Stimulated activated CD8-positive, alpha-beta memory T cell treated with anti-CD3 and anti-CD28 coated beads, Interleukin-4, amount 100 ng/mL, for 48 hours (primary cell): ENCODE data around the gene GCNT4.

Experiments
- DNase-seq: peaks from one replicate; pipeline ENCODE4 v3.0.0-alpha.2; 2020

The GCNT4 gene

DNA sequence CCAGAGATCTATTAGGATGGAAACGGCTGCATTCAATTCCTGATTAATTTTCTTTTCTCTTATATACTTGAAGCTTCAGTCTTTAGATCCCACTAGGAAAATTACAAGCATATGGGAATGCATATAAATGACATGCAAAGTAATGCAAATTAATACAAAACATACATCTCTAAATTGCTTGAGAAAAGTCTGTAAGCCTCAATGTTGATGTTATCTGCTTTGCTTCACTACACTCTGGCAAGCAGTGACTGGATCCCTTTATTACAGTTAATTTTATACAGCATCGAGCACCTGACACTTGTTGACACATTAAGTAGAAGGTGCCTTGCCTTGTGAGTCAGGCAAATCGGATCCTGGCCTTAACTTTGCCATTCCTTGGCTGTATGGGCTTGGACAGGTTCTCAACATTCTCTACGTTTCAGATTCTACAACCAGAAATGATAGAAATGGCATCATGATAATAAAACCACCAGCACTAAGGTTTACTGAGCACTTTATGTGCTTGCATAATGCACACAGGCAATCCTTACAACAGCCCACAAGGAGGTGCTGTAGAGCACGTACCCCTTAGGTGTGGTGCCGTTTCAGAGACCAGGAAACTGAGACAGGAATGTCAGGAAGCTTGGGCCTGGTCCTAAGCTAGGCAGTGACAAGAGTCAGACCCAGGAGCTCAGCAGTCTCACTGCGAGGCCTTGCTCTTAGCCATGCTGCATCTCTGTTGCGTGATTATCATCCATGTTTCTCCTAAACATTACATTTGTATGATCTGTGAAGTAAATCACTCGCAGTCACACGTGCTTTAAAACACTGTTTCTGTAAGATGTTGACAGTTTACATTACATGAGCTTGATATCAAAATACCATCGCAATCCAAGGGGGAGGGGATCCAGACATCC is 2.7 kb downstream of the GCNT4 start:
- peak; percentile 77 for DNase-seq

DNA sequence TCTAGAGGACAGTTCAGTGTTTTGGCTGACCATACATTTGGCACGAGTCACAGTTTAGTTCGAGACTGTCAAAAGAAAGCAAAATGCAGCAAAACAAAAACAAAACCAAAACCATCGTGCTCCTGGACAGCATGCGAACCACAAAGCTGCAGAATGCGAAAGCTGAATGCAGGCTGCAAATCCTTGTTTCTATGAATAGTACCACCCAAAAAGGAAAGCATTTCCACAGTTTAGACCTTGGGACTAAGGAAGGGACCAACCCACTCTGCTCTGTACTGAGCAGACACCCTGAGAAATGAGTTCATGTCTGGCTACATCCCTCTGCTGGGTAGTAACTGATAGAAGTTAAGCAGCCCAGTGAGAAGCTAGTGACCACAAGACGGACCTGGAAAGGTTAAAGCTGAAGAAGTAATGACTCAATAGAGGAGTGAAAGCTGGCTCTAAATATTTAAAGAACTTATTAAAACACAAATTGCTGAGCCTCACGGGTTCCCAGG is 3.9 kb downstream of the GCNT4 start:
- DNase-seq = no peak

DNA sequence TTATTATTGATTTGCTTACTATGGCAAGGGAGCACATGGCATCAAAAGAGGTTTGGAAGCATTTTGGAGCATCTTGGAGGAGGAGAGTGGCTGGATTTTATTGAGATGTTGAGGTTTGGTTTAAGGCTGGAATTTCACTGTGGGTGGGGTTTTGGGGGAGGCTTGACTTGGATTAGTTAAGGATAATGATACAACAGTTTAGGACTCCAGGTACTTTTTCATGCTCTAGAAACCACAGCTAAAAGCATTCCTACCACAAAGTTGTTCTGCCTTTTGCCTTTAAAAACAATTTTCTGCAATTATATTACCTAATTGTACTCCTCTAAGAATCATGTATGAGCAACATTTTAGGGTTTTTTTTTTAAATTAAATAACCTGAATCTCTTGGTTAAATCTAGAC is 5.0 kb downstream of the GCNT4 start:
- DNase-seq = no peak

DNA sequence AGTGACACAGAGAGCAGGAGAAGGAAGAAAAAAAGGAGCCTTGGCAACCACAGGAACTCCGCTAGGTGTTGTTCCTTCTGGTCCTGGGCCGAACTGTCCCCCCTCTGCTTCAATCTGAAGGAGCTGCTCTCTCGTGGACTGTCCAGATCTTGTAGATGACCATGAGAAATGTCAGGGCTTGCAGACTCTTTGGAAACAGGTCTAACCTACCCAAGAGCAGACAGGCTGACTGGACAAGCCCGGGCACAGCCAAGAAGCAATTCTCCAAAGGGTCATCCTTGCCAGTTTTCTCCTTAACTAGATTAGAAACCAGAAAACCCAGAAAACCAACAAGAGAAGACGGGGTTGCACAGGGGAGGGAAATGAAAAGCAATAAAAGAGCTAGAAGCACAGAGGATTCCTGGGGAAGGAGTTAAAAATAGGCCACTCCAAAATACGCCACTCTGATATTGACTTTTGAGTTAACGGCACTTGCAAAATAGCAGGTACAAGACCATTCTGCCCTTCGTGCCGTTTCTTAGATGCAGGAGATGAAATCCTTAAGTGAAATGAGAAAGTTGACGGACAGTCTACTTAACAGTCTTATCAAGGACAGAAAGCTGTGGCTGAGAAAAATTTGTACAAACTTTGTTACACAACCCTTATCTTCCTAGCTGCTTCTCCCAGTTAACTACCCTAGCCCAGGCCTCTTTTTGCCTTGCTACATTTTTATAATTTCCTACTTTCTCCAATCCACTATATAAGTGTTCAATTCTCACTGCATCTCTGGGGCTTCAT is 5.8 kb downstream of the GCNT4 start:
- no peak for DNase-seq

DNA sequence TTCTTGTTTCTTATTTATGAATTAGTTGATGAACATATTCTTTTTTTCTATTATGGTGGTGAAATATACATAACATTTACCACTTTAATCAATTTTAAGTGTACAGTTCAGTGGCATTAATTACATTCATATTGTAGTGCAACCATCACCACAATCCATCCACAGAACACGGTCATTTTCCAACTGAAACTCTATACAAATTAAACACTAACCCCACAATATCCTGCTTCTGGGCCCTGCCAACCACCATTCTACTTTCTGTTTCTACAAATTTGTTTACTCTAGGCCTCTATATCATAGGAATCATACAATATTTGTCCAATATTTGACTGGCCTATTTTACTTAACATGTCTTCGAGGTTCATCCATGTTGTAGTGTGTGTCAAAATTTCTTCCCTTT is 7.3 kb downstream of the GCNT4 start:
- DNase-seq = no peak

DNA sequence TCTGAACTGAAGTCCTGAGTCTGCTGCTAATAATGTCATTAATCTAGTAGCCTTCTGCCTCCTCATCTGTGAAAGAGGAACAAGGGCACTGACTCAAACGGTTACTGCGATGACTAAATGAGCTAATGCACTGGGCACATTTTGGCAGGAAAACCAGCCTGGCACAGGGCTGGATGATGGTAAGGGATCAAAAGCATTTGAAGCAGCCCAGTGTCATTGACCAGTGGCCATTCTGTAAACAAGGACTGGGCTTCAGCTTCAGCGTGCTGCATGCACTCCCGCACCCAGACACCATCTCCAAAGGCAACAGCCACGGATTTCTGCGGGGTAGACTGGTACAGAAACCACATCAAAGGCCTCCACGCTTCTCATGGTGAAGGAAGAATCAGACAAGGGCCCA is 8.0 kb downstream of the GCNT4 start:
- DNase-seq = no peak

DNA sequence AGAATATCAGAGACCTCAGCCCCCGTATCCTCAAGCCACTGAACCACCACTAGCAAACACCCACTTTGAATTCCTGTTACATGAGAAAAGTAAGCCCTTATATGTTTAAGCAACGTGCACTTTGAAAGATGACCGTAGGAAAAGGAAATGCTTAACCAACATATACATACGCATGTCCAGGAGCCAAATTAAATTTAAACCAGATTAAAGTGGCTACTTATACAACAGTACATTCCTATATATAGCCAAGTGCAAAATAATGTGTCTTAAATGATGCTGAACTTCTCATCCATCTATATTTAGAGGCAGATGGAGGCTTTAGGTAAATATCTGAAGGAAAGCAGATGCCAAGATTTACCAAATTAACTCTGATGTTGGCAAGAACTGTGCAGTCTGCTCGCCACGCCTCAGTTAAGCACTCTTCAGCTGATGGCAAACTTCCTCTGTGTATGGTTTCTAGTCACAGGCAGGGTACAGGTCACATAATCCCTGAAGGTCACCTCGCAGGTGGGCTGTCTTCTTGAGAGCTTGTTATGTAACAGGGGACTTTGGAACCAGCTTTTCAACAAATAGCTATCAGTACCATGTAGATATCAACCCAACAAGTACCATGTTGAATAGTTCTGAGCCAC is 8.6 kb downstream of the GCNT4 start:
- DNase-seq = no peak

DNA sequence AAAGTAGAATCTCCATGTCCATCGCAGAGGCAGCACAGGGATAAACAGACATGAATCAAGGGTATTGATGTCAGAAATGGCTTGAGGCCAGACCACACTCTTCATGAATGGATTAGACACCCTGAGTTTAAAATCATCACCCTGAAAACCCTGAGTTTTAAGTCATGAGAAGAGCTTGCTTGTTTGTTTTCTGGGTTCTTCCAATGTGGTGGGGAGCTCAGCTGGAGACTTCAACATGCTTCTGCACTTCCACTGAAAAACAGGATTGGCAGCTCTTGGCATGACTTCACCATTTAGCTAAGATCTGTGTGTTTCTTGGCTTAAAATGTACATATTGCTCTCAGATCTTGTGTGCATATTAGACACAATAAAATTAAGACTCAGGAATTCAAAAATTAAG is 9.8 kb downstream of the GCNT4 start:
- no peak for DNase-seq

DNA sequence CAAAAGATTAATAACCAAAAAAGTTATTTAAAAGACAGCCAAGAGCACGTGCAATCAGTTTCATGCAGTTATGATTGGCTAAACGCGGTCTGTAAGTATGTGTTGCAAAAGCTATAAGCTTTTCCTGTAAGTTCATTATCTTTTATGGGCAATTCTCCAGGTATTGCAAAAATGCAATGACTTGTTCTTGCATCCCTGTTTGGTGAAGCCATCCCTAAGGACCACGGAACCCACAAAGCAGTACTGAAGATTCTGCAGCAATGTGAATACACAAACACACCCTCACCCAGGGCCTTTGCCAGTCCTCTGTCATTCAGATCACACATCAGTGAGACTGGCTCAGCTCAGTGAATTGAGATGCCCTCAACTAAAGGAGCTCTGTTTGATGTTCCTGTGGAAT is 11.4 kb downstream of the GCNT4 start:
- no peak for DNase-seq

DNA sequence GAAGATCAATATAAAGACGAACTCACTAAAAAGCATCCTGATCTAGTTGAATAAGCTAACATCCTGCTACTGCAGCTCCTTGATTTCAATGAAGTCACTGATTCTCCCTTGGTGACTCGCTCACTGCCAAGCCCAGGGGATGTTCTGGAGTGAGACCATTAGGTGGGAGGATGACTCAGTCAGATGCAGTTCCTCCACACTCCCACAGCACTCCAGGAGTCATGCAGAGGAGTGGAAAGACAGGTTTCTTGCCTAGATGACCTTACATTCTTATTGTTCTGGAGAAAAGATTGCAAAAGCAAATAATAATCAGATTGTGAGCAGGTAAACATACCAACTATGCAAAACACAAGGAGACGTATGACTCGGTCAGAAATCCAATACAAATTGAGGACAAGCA is 15.3 kb downstream of the GCNT4 start:
- peak; percentile 52 for DNase-seq

DNA sequence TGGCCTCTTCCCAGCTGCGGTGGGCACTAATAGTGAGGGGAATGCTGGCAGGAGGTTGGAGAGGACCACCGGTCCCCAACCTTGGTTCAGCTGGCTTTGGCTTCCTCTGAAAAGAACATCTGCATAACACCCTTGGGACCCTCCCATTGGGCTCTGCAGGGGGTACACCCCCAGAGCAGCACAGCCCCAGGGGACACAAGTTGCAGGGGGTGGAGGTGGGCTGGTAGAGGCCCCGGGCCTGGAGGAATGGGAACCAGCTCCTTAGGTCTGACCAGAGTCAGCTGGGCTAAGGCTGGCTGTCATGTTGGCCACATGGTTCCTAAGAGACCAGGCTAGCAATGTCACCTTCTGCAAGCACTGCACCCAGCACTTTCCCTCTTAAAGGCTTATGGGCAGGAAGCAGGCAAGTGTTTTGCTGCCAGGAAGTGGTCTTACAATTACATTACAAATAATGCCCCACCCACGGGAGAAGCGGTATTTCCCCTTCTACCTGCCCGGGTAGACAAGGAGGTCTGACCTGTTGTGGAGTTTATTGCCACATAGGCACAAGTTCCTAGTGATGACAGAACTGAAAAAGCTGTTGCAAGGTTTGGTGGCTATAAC is 18.1 kb downstream of the GCNT4 start:
- DNase-seq = peak; percentile 55

DNA sequence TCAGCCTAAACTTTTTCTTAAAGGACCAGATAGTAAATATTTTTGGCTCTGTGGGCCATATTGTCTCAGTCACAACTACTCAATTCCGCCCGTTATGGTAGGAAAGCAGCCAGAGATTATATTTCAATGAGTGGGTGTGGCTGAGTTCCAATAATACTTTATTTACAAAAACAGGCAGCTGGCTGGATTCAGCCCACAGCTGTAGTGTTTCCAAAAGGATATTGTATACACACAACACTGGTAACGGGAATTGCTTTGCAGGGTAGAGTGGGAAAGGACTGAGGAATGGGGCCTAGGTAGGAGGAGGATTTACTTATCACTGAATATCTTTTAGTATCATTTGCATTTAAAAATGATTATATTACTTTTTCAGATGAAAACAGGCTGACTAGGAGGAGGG is 21.0 kb downstream of the GCNT4 start:
- DNase-seq = no peak

DNA sequence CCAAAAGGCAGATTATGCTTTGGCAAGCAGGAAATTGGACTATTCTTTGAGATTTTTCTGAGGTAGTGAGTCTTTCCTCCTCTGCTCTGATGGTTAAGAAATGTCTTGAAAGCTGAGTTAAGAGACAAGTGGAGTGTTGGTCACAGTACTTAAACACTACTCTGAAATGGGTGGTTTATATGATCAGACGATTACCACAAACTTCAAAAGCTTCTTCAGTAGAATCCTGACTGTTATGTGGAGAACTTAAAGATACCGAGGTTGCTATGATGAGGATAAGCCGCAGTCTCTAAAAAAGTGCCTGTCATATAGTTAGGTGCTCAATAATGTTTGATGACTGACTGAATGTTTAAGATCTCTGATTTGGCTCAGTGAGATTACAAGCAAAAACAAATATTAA is 24.3 kb downstream of the GCNT4 start:
- DNase-seq = no peak

DNA sequence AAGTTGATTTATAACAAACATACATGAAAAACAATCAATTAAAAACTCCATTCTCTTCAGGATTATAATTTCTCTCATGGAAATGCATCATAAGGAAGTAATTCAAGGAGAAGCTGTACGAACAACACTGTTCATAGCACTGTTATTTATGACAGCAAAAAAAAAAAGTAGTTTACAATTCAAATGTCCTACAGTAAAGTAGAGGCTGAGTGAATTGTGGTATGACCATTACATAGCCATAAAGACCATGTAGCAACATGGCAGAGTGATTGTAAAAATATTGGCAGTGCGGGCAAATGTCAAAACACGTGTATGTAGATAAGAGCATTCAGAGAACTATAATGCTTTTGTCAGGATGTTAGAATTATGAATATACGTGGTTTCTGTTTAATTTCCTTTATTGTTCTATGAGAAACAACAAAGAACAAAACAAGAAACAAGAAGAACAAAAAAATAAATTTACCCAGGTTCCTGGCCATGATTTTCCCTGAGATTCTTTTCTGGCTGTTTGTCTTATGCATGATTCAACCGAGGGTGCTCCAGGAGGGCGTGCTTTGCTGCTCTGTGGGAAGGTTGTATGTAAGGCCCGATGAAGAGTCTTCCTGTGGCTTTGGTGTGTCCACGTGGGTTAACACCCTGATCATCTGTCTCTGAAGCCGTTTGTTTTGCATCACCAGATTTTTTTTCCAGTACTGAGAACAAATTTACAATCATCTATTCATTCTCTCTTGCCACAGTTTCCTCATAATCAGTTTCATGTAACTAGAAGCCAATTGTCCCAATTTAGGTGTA is 28.8 kb downstream of the GCNT4 start:
- peak; percentile 45 for DNase-seq

DNA sequence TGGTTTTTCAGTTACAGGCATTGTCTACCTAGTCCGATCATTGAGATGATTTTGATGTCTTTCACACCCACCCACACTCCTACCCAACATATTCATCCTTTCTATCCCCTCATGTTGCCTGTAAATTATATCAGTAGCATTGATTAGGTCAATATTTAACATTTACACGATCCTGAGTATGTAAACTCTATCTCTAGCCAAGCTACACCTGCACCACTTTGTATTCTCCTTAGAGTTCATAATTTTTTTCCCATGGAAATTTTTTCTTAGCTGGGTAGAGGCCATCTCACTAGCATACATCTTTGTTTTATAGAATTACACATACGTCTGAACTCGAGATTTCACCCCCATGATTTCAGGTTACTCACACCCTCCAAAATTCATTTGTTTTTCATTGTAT is 30.6 kb downstream of the GCNT4 start:
- no peak for DNase-seq

DNA sequence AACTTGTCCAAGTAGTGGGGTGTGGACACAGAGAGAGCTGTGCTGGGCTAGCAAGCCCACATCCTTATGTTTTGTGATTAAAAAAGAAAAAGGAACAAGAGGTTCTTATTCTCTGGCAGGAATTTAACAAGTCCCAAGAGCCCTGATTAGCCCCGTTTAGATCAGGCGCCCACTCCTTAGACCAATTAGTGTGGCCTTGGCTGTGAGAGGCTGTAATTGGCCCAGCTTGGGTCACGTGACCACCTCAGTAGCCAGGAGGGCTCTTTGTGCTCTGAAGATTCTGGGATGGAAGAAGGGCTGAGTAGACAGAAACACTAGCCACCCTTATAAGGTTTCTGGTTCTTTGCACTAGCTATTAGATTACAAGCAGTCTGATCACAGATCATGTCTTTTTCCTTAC is 31.1 kb downstream of the GCNT4 start:
- DNase-seq = no peak

DNA sequence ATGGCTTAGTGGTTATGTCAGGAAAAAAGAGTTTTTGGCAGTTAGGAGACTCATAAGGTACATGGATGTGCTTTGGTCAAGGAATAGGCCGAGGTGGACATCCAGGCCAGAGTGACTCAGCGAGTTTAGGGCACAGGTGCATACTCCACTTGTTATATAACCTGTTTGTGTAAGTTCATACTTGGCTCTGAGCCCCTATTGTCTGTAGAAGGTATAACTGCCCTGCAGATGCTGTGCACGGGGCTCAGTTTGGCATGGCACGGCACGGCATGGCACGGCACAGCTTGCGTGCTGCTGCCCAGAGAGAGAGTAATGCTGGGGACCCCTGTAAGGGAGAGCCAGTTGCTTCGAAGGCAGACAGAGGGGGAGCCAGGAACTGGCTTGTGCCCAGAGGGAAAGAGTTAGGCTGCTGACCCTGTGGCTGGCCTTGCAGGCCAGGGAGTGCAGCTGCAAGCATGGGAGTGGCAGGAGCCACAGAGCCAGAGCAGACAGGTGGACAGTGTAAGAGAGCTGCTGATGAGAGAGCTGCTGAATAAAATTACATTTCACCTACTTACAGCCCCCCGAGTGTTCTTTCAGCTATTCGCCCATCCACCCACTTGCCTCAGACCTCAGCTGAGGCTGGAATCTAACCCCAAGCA is 32.2 kb downstream of the GCNT4 start:
- DNase-seq = no peak

DNA sequence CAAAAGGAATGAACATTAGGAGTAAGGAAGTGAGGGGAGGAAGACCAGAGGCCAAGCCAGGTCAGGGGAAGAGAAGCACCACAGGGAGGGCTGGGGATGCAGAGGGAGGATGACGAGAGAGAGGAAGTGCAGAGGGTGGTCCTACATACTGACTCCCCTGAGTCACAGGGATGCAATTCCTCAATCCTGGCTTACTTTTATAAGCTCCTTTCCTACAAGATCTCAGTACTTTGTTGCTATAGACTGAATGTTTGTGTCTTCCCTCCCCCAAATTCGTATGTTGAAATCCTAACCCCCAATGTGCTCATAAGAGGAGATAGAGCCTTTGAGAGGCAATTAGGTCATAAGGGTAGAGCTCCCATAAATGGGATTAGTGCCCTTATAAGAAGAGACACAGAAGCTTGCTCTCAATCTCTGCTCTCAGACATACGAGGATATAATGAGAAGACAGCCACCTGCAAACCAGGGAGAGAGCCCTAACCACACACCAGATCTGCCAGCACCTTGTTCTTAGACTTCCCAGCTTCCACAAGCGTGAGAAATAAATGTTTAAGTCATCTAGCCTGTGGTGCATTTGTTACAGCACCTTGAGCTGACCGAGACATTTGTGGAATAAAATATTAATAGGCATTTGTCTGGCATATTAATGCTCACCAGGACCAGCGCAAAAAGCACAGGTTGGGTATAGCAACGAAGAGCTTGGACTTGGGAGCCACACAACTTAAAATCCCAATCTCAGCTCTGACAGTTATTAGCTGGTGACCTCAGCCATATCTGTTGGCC is 33.4 kb downstream of the GCNT4 start:
- no peak for DNase-seq

DNA sequence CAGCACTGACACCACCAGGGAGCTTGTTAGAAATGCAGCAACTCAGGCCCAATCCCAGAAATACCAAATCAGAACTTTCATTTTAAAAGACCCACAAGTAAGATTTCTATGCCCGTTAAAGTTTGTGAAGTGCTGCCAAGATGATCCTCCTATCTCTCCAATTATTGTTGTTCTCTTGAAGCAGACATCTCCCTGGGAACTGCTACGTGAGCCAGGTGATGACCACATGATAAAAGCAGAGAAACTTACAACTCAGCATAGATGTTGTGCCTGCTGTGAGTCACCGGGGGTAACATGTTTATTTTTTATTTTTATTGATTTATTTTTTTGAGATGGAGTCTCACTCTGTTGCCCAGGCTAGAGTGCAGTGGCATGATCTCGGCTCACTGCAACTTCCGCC is 34.4 kb downstream of the GCNT4 start:
- no peak for DNase-seq

DNA sequence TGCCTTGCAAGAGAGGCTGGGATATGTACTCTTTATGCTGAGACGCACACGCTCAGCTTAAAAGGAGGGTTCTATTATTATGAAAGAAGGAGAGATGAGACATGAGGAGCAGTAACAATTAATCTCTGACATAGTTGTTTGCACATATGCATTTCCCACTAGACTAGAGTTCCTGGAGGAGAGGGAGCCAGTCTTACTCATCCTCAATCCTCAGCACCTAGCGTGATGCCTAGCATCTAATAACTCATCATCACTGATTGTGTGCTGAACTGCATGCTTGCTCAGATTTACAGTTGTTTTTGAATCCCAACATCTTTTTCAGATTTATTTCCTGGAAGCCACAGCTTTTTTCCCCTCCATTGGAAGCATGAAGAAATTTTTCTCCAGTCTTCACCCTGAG is 35.5 kb downstream of the GCNT4 start:
- no peak for DNase-seq

DNA sequence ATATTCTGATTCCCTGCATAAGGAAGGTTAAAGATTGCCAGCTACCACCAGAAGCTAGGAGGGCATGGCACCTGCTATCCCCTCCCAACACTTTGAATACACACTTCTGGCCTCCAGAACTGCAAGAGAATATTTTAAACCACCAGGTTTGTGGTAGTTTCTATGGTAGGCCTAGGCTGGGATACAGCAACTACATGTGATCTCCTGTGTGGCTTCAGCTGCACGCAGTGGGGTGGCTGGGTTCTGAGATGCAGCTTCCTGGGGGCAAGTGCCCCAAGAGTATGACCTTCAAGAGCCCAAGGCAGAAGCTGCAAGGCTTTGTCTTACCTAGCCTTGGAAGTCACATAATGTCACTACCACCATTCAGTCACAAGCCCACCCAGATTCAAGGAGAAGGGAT is 39.6 kb downstream of the GCNT4 start:
- no peak for DNase-seq
